K562 (cell line): ENCODE results near the gene COL8A2. TPM values are rescaled to one million over a fixed set of nuclear protein-coding genes. Genes with fewer than 3 reads are reported as not detected.

Source experiments
- AFF1 ChIP-seq, 2 experiments: fragments of 450-650 bp; IDR thresholded peaks; 2 replicates each; pipeline ENCODE4 v1.6.1; 2018; ENCODE audit warnings: mild to moderate bottlenecking in 2 of 2, low read depth in 1 of 2; ENCODE audit not compliant: partially characterized antibody in 2 of 2
- CHD1 ChIP-seq: fragments of 200-600 bp; sonication (generic); IDR thresholded peaks from one replicate; pipeline ENCODE4 v1.6.1; 2012; ENCODE audit warnings: mild to moderate bottlenecking, moderate library complexity, low read length, inconsistent platforms
- FOSL1 ChIP-seq: fragments of 200-800 bp; sonication (Bioruptor generic); conservative IDR thresholded peaks from 2 replicates; pipeline ENCODE4 v1.6.1; 2016; ENCODE audit warnings: missing genetic modification characterization, missing compliant biosample characterization
- GMEB1 ChIP-seq: fragments of 250-450 bp; sonication (Bioruptor Pico); IDR thresholded peaks from 2 replicates; pipeline ENCODE4 v1.4.0; 2020; ENCODE audit warnings: mild to moderate bottlenecking
- MLLT1 ChIP-seq, 2 experiments: fragments of 450-650 bp; IDR thresholded peaks; 2 replicates each; pipeline ENCODE4 v1.6.1; 2016
- PHF8 ChIP-seq: fragments of 200-600 bp; sonication (generic); IDR thresholded peaks from 2 replicates; pipeline ENCODE4 v1.6.1; 2012; ENCODE audit warnings: mixed run types, mild to moderate bottlenecking, inconsistent platforms, low read length, moderate library complexity, borderline replicate concordance
- SFPQ ChIP-seq: fragments of 200-400 bp; formaldehyde crosslinking; IDR thresholded peaks from 2 replicates; pipeline ENCODE4 v1.6.1; 2017; ENCODE audit warnings: mild to moderate bottlenecking, low read depth, low read length, moderate library complexity
- SMAD2 ChIP-seq: fragments of 150-350 bp; IDR thresholded peaks from 2 replicates; pipeline ENCODE4 v1.6.1; 2014; ENCODE audit warnings: low read depth, mild to moderate bottlenecking, low read length
- ZBTB11 ChIP-seq, 3 experiments: fragments of 200-800 bp in 1 of 3; fragments of 250-450 bp in 1 of 3; fragments of 450-650 bp in 1 of 3; sonication (Bioruptor Pico) in 1 of 3; sonication (Bioruptor generic) in 1 of 3; formaldehyde crosslinking in 1 of 3; IDR thresholded peaks; 2 replicates each; pipeline versions ENCODE4 v1.6.1 to v1.8.0; 2016 to 2022; ENCODE audit warnings: mild to moderate bottlenecking in 2 of 3, missing genetic modification characterization in 2 of 3, missing compliant biosample characterization in 1 of 3, moderate library complexity in 1 of 3
- ZNF224 ChIP-seq: sonication (generic); formaldehyde crosslinking; IDR thresholded peaks from 2 replicates; pipeline ENCODE4 v1.8.0; 2022; ENCODE audit warnings: mild to moderate bottlenecking, missing genetic modification reagents
- ZNF507 ChIP-seq: conservative IDR thresholded peaks from 2 replicates; pipeline ENCODE4 v1.6.1; 2017; ENCODE audit warnings: missing genetic modification characterization, missing compliant biosample characterization
- ZNF589 ChIP-seq: fragments of 200-800 bp; sonication (Bioruptor generic); IDR thresholded peaks from 2 replicates; pipeline ENCODE4 v1.6.1; 2016; ENCODE audit warnings: low read depth, missing genetic modification characterization, missing compliant biosample characterization
- polyA plus RNA-seq, 8 experiments: library from polyadenylated mRNA; depleted of rRNA in 4 of 8; stranded (reverse) in 5 of 8; unstranded in 3 of 8; fragments of >200 nt; fragmentation: Nextera tagmentation in 2 of 8; fragmentation: Illumina TruSeq in 1 of 8; extraction: Ambion mirVana in 2 of 8; extraction: Trizol in 1 of 8; gene quantifications; 2 replicates each; pipeline versions ENCODE4 v1.2.1 to v1.2.3, GENCODE V29; 2011 to 2014; ENCODE audit warnings: inconsistent platforms in 1 of 8, missing spikeins in 1 of 8
- total RNA-seq, 7 experiments: library from RNA; depleted of rRNA in 6 of 7; stranded (reverse); fragments of >200 nt in 6 of 7; fragmentation: Illumina TruSeq in 2 of 7; extraction: Trizol in 2 of 7; gene quantifications; 2 replicates each; pipeline versions ENCODE4 v1.2.1 to v1.2.3, GENCODE V29; 2011 to 2021; ENCODE audit warnings: low replicate concordance in 1 of 7

The COL8A2 gene
- total and polyA plus RNA-seq, 9 of the 15 experiments (the other 6 are each of a cell fraction or from before 2014, with no cell fraction given), result 0.03 to 0.14 (median 0.04) TPM; not detected in 5

- no peak for TF ChIP-seq ZBTB11 (CRISPR knock-in tag; IDR thresholded peaks at IDR 0.05)
- TF ChIP-seq ZNF589 (CRISPR knock-in tag), result no peak
- TF ChIP-seq SFPQ, result no peak
- no peak for TF ChIP-seq ZNF507 (tag)
- TF ChIP-seq FOSL1, result no peak
- no peak for TF ChIP-seq SMAD2
- TF ChIP-seq AFF1 (IDR thresholded peaks at IDR 0.05; ENCODE audit: low read depth in 1 of 2, partially characterized antibody in 2 of 2), result peak in 1 of 2 experiments; percentile 87
- no peak for TF ChIP-seq PHF8
- 0 out of 2 replicates have a peak, but pooled peaks have one; percentile 22 for TF ChIP-seq GMEB1
- peak; percentile 1 for TF ChIP-seq CHD1
- no peak for TF ChIP-seq ZNF224
- TF ChIP-seq MLLT1 (IDR thresholded peaks at IDR 0.05), result no peak
Observed at GRCh38 chr1:36156329-36157114, 31.5 kb upstream of the COL8A2 start (continued).
